ENCODE measurements around the gene ERP27. TPM values are rescaled to one million over a fixed set of nuclear protein-coding genes. Genes with fewer than 3 reads are reported as not detected.

Gene ERP27
- total RNA-seq, 1 donor from 2014 or later, result not detected

DNA sequence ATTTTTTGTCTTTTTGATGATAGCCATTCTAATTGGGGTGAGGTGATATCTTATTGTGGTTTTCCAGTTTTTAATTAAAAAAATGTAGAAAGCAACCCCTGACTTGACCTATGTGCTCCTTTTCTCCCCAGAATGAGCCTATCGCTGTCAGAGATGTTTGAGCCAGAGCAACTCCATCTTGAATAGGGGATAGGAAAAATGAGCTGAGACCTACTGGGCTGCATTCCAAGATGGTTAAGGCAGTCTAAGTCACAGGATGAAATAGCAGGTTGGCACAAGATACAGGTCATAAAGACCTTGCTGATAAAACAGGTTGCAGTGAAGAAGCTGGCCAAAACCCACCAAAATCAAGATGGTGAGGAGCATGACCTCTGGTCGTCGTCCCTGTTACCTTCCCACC is 13.8 kb downstream of the ERP27 start:
- no peak overlapping the region for H3K27ac Mint-ChIP-seq (ENCODE audit: unreplicated experiment)
- H3K4me3 Mint-ChIP-seq, result no peak overlapping the region
- TF ChIP-seq CTCF (conservative IDR thresholded peaks at IDR 0.05), result no peak
- H3K4me1 Mint-ChIP-seq, result peaks cover 11% of the 10 kb centered on the region
- peaks cover 8% of the 10 kb centered on the region for H3K9me3 Mint-ChIP-seq
- DNase-seq (ENCODE audit: low read depth, low spot score), result no peak
- no peaks in the 10 kb centered on the region for H3K36me3 Mint-ChIP-seq (ENCODE audit: low read depth)
- no peaks in the 10 kb centered on the region for H3K27me3 Mint-ChIP-seq (ENCODE audit: low read depth)

- DNase-seq (ENCODE audit: low read depth, low spot score), result no peak
- H3K27me3 Mint-ChIP-seq (ENCODE audit: low read depth), result no peaks in the 10 kb centered on the region
- no peak for TF ChIP-seq CTCF (conservative IDR thresholded peaks at IDR 0.05)
- peaks cover 8% of the 10 kb centered on the region for H3K9me3 Mint-ChIP-seq
- H3K36me3 Mint-ChIP-seq (ENCODE audit: low read depth), result no peaks in the 10 kb centered on the region
- no peak overlapping the region for H3K4me3 Mint-ChIP-seq
- H3K4me1 Mint-ChIP-seq, result peaks cover 10% of the 10 kb centered on the region
- H3K27ac Mint-ChIP-seq (ENCODE audit: unreplicated experiment), result peak overlapping the region; percentile 13
Measured at GRCh38 chr12:14923944-14924343, 14.4 kb downstream of the ERP27 start.

DNA sequence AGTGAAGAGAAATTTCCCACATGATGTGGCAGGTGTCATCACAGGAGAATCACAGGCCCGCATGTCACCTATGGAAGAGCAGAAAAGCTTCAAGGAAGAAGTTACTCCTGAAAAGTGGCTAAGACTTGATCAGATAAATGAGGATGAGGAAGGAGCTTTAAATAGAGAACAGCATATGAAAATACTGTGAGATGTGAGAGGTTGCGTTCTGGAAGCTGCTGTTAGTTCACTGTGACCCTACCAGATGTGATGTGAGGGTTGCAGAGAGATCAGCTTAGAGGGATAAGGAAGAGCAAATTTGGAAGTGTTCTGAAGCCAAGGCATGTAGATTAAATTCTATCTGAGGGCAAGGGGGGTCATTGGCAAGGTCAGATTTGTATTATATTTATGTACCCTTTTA is 17.1 kb downstream of the ERP27 start:
- no peak for DNase-seq (ENCODE audit: low read depth, low spot score)
- Mint-ChIP-seq H3K4me3 (no peak overlapping the region), H3K27me3 (ENCODE audit: low read depth) (no peaks in the 10 kb centered on the region), H3K4me1 (peaks cover 7% of the 10 kb centered on the region), H3K9me3 (peaks cover 8% of the 10 kb centered on the region), H3K27ac (ENCODE audit: unreplicated experiment) (peak overlapping the region; percentile 15), H3K36me3 (ENCODE audit: low read depth) (no peaks in the 10 kb centered on the region)
- no peak for TF ChIP-seq CTCF (conservative IDR thresholded peaks at IDR 0.05)

GRCh38 chr12:14920475-14921126 is 17.7 kb downstream of the ERP27 start:
- DNase-seq (ENCODE audit: low read depth, low spot score), result no peak
- no peak for TF ChIP-seq CTCF (conservative IDR thresholded peaks at IDR 0.05)
- Mint-ChIP-seq H3K27ac (ENCODE audit: unreplicated experiment) (peak overlapping the region; percentile 15), H3K9me3 (peaks cover 8% of the 10 kb centered on the region), H3K4me1 (peaks cover 7% of the 10 kb centered on the region), H3K27me3 (ENCODE audit: low read depth) (no peaks in the 10 kb centered on the region), H3K36me3 (ENCODE audit: low read depth) (no peaks in the 10 kb centered on the region), H3K4me3 (no peak overlapping the region)

DNA sequence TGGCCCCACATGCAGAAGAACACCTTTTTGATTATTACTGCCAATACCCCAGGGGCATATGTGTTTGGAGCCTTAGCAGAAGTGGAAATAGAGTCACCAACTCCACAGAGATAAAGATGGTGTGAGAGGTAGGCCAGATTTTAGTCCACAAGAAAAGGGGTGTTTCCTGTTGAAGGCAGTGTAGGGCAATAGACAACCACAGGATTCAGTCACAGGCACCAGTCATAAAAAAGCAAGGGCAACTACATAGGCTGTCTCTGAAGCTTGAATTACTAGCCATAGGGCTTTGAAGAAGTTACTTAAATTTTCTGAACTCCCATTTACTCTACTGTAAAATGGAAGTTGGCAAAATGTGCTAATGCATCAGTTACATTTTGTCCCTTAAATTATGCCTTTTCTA is 18.9 kb downstream of the ERP27 start:
- peaks cover 7% of the 10 kb centered on the region for H3K4me1 Mint-ChIP-seq
- no peak for DNase-seq (ENCODE audit: low read depth, low spot score)
- peaks cover 8% of the 10 kb centered on the region for H3K9me3 Mint-ChIP-seq
- no peaks in the 10 kb centered on the region for H3K36me3 Mint-ChIP-seq (ENCODE audit: low read depth)
- no peak overlapping the region for H3K4me3 Mint-ChIP-seq
- no peaks in the 10 kb centered on the region for H3K27me3 Mint-ChIP-seq (ENCODE audit: low read depth)
- H3K27ac Mint-ChIP-seq (ENCODE audit: unreplicated experiment), result no peak overlapping the region
- no peak for TF ChIP-seq CTCF (conservative IDR thresholded peaks at IDR 0.05)
